Measurements from ENCODE around the gene EOMES.

The EOMES gene

GRCh38 chr3:27678234-27678633, 43.9 kb downstream of the EOMES start:
- no peak for DNase-seq

- DNase-seq: no peak
Observed at GRCh38 chr3:27677565-27677964, 44.6 kb downstream of the EOMES start.

DNA sequence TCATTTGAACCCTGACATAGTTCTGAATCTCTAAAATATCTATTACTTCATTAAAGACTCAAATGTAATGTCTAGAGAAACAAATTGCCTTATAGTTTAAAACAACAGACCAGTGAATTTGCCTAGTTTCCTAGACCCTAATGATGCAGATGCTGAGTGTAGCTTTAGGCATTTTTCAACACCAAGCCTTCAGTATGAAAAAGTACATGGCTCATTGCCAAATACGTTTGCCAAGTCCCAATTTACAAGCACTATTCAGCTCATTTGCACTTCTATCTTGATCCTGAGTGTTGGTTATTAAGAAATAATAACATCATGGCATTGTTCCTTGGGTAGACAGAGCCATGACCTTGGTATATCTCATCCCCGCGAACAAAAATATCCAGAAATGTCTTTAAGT, 46.8 kb downstream of the EOMES start:
- DNase-seq: no peak

- DNase-seq: no peak
Observed at GRCh38 chr3:27673701-27674100, 48.4 kb downstream of the EOMES start.

DNA sequence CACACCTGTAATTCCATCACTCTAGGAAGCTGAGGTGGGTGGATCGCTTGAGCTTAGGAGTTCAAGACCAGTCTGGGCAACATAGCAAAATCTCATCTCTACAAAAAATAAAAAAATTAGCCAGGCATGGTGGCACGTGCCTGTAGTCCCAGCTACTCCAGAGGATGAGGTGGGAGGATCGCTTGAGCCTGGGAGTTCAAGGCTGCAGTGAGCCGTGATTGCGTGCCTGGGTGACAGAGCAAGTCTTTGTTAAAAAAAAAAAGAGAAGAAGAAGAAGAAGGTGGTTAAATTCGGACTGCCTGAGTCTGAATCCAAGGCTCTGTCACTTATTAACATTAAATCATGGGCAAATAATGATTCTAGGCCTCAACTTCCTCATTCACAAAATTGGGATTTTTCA, 51.0 kb downstream of the EOMES start:
- DNase-seq: no peak

- DNase-seq: no peak
Observed at GRCh38 chr3:27670619-27671018, 51.5 kb downstream of the EOMES start.

- DNase-seq: no peak
Observed at GRCh38 chr3:27669591-27669990, 52.5 kb downstream of the EOMES start.

DNA sequence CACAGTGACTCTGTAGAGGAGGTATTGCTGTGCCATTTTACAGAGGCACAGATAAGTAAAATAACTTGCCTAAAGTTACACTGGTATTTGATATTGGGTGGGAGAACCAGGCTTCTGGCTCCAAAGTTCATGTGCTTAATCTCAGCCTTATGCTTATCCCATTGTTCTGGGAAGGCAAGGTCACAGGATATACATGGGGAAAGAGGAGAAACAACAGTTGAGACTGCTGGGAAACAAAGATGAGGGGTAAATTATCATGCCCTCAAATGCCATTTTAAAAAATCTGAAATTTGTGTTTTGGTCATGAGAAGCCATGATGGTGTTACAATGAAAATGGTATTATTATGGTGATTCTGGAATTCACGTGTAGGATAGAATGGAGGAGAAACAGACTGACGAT, 54.4 kb downstream of the EOMES start:
- no peak for DNase-seq

DNA sequence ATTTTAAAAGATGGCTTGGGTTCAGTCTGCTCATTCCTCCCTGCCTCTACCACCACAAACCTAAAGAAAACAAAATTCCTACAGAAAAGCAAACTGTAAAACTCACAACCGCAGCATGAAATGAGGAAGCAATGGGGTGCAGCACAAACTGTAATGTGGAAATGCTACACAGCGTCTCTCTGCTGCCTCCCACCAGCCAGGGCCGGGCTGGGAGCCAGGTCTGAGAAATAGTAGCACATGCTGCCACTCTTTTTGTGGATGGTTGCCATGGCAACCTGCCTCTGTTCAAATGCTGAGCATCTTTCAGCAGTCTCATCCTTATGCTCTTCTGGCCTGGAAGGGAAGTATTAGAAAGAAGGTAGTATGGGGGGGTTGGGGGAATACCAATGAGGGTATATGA, 55.4 kb downstream of the EOMES start:
- DNase-seq: no peak

- DNase-seq: no peak
Observed at GRCh38 chr3:27666272-27666671, 55.9 kb downstream of the EOMES start.
